SK-N-SH (cell line): ENCODE results near the gene MIPEP. TPM values are rescaled to one million over a fixed set of nuclear protein-coding genes. Genes with fewer than 3 reads are reported as not detected.

Source experiments
- CTCF ChIA-PET: fragments of 300-600, 350-600 bp; formaldehyde crosslinking; extraction: SDS; loops from one replicate; lab custom pipeline; 2021; lab: Yijun Ruan, JAX
- POLR2A ChIA-PET: fragments of 350-600 bp; sonication (Branson Sonifier 250); formaldehyde crosslinking; extraction: SDS; loops from one replicate; lab custom pipeline; 2020; ENCODE audit warnings: antibody characterized with exemption, inconsistent platforms; lab: Yijun Ruan, JAX
- DNase-seq: peaks from one replicate; pipeline ENCODE4 v3.0.0; 2012
- H2AFZ ChIP-seq: fragments of 200-600 bp; sonication (generic); 2 replicates; pipeline ENCODE4 v1.8.1; 2016; ENCODE audit warnings: antibody characterized with exemption, mild to moderate bottlenecking, low read depth
- H3F3A ChIP-seq: fragments of 200-600 bp; sonication (generic); replicated peaks from 2 replicates; pipeline ENCODE3; 2016; ENCODE audit warnings: antibody characterized with exemption, mild to moderate bottlenecking; ENCODE audit not compliant: insufficient read depth
- H3K27ac ChIP-seq, 2 experiments: fragments of 200-500 bp in 1 of 2; fragments of 200-600 bp in 1 of 2; sonication (Bioruptor generic) in 1 of 2; sonication (generic), shearing (Covaris generic) in 1 of 2; 2 replicates each; pipeline versions ENCODE4 v1.5.1 to v1.6.1; 2014 to 2016; ENCODE audit warnings: low read depth in 2 of 2, inconsistent platforms in 1 of 2, low read length in 1 of 2, mild to moderate bottlenecking in 1 of 2, mixed read lengths in 1 of 2
- H3K27me3 ChIP-seq: fragments of 200-600 bp; sonication (generic), shearing (Covaris generic); 2 replicates; pipeline ENCODE4 v1.6.1; 2016; ENCODE audit warnings: mixed run types; ENCODE audit not compliant: insufficient read depth
- H3K36me3 ChIP-seq, 2 experiments: fragments of 200-500 bp in 1 of 2; fragments of 200-600 bp in 1 of 2; sonication (Bioruptor generic) in 1 of 2; sonication (generic) in 1 of 2; replicated peaks in 1 of 2; 2 replicates each; pipeline versions ENCODE3 to v1.5.1; 2014 to 2016; ENCODE audit warnings: low read length in 1 of 2, mild to moderate bottlenecking in 1 of 2; ENCODE audit not compliant: insufficient read depth in 2 of 2, control insufficient read depth in 1 of 2
- H3K4me1 ChIP-seq, 2 experiments: fragments of 200-500 bp in 1 of 2; fragments of 200-600 bp in 1 of 2; sonication (Bioruptor generic) in 1 of 2; sonication (generic), shearing (Covaris generic) in 1 of 2; 2 replicates each; pipeline versions ENCODE4 v1.5.1 to v1.6.1; 2014 to 2016; ENCODE audit warnings: low read depth in 1 of 2, low read length in 1 of 2, mixed run types in 1 of 2; ENCODE audit not compliant: insufficient read depth in 2 of 2, control insufficient read depth in 1 of 2
- H3K4me2 ChIP-seq: fragments of 200-600 bp; sonication (generic), shearing (Covaris generic); 2 replicates; pipeline ENCODE4 v1.6.1; 2017; ENCODE audit warnings: mixed run types
- H3K4me3 ChIP-seq, 2 experiments: fragments of 200-500 bp in 1 of 2; fragments of 200-600 bp in 1 of 2; sonication (Bioruptor generic) in 1 of 2; sonication (generic), shearing (Covaris generic) in 1 of 2; 2 replicates each; pipeline versions ENCODE4 v1.5.1 to v1.8.1; 2014 to 2016; ENCODE audit warnings: low read depth in 2 of 2, inconsistent platforms in 1 of 2, low read length in 1 of 2, mild to moderate bottlenecking in 1 of 2, mixed read lengths in 1 of 2, moderate library complexity in 1 of 2
- H3K79me2 ChIP-seq: fragments of 200-600 bp; sonication (generic); 2 replicates; pipeline ENCODE4 v1.8.1; 2017; ENCODE audit warnings: mild to moderate bottlenecking; ENCODE audit not compliant: insufficient read depth
- H3K9ac ChIP-seq: fragments of 200-600 bp; sonication (generic); 2 replicates; pipeline ENCODE4 v1.6.1; 2017; ENCODE audit warnings: mixed run types
- H3K9me2 ChIP-seq: fragments of 200-600 bp; sonication (generic); 2 replicates; pipeline ENCODE4 v1.6.1; 2017; ENCODE audit warnings: mixed run types
- H3K9me3 ChIP-seq: fragments of 200-600 bp; sonication (generic); 2 replicates; pipeline ENCODE4 v1.6.1; 2017; ENCODE audit warnings: mixed run types, mild to moderate bottlenecking, moderate library complexity
- H4K20me1 ChIP-seq: fragments of 200-600 bp; sonication (generic); 2 replicates; pipeline ENCODE4 v1.6.1; 2017; ENCODE audit warnings: mild to moderate bottlenecking, mixed run types; ENCODE audit not compliant: insufficient read depth
- FOSL2 ChIP-seq: IDR thresholded peaks from 2 replicates; pipeline ENCODE4 v1.4.0; 2012; ENCODE audit warnings: low read depth, mild to moderate bottlenecking, moderate library complexity, borderline replicate concordance
- FOXJ3 ChIP-seq: sonication (generic); formaldehyde crosslinking; IDR thresholded peaks from 2 replicates; pipeline ENCODE4 v1.5.1; 2020; ENCODE audit warnings: mild to moderate bottlenecking, missing genetic modification reagents
- GABPA ChIP-seq: IDR thresholded peaks from 2 replicates; pipeline ENCODE4 v1.4.0; 2012; ENCODE audit warnings: low read depth, mild to moderate bottlenecking
- MAX ChIP-seq: IDR thresholded peaks from 2 replicates; pipeline ENCODE4 v1.4.0; 2012; ENCODE audit warnings: low read depth
- MEF2A ChIP-seq: IDR thresholded peaks from 2 replicates; pipeline ENCODE4 v1.4.0; 2012; ENCODE audit warnings: low read depth, borderline replicate concordance
- NFIC ChIP-seq: IDR thresholded peaks from 2 replicates; pipeline ENCODE4 v1.4.0; 2012; ENCODE audit warnings: borderline replicate concordance
- NRF1 ChIP-seq: IDR thresholded peaks from 2 replicates; pipeline ENCODE4 v1.6.1; 2012; ENCODE audit warnings: low read depth, mild to moderate bottlenecking, low read length
- POLR2AphosphoS5 ChIP-seq: IDR thresholded peaks from 2 replicates; pipeline ENCODE4 v1.6.1; 2012; ENCODE audit warnings: low read depth, low read length
- RXRA ChIP-seq: IDR thresholded peaks from 2 replicates; pipeline ENCODE4 v1.4.0; 2012; ENCODE audit warnings: low read depth, mild to moderate bottlenecking, borderline replicate concordance
- SIN3A ChIP-seq: IDR thresholded peaks from 2 replicates; pipeline ENCODE4 v1.6.1; 2012; ENCODE audit warnings: low read depth, mild to moderate bottlenecking, low read length, moderate library complexity, borderline replicate concordance
- SMC3 ChIP-seq: IDR thresholded peaks from 2 replicates; pipeline ENCODE4 v1.6.1; 2012; ENCODE audit warnings: low read depth, low read length, improper control_type of control experiment
- TCF12 ChIP-seq: IDR thresholded peaks from 2 replicates; pipeline ENCODE4 v1.4.0; 2012
- TEAD4 ChIP-seq: IDR thresholded peaks from 2 replicates; pipeline ENCODE4 v1.4.0; 2012; ENCODE audit warnings: mild to moderate bottlenecking, borderline replicate concordance; ENCODE audit not compliant: insufficient read depth
- YY1 ChIP-seq: IDR thresholded peaks from 2 replicates; pipeline ENCODE4 v1.4.0; 2012; ENCODE audit warnings: low read depth, mild to moderate bottlenecking
- WGBS: methylation state at CpG from one replicate; pipeline ENCODE4 v1.1.6; 2017; ENCODE audit warnings: low lambda C conversion rate; 5-methylcytosine and 5-hydroxymethylcytosine counted together
- polyA plus RNA-seq, 3 experiments: library from polyadenylated mRNA; depleted of rRNA; stranded (reverse); fragments of >200 nt; gene quantifications; 2 replicates each; pipeline ENCODE4 v1.2.3, GENCODE V29; 2012
- TF ChIP-seq, protein P1 (sequence below): fragments of 200-600 bp; sonication (generic); IDR thresholded peaks from 2 replicates; pipeline ENCODE4 v1.6.1; 2017; ENCODE audit warnings: antibody characterized with exemption, mild to moderate bottlenecking, moderate library complexity
- TF ChIP-seq, protein P2 (sequence below): fragments of 150-350 bp; IDR thresholded peaks from 2 replicates; pipeline ENCODE4 v1.6.1; 2017; ENCODE audit warnings: antibody characterized with exemption, low read length, low read depth, borderline replicate concordance
- TF ChIP-seq, protein P3 (sequence below): IDR thresholded peaks from 2 replicates; pipeline ENCODE4 v1.6.1; 2012; ENCODE audit warnings: mild to moderate bottlenecking, low read depth, low read length, moderate library complexity
- TF ChIP-seq, protein P4 (sequence below): IDR thresholded peaks from 2 replicates; pipeline ENCODE4; 2012

Gene MIPEP
- polyA plus RNA-seq, 1 of the 3 experiments (the other 2 are of a cell fraction): 12.7 TPM

- CTCF ChIA-PET: interaction anchor here (0.6 to 1.4 kb wide), 6 partner anchors 12 to 403 kb away, joined by 3 to 7 read pairs (median 4); partner anchors contain the start of gene MIPEP
- Histone ChIP-seq H4K20me1 (no peaks in the 10 kb centered on the region), H3K36me3 (peaks cover 0 to 7% of the 10 kb centered on the region in 2 experiments), H3K9ac (no peak overlapping the region), H3K9me2 (no peaks in the 10 kb centered on the region), H3K27me3 (no peaks in the 10 kb centered on the region), H3K79me2 (no peaks in the 10 kb centered on the region), H2AFZ (no peak overlapping the region), H3K4me1 (peaks cover 2 to 6% of the 10 kb centered on the region in 2 experiments; a peak in 1 of 4 replicates), H3K9me3 (no peaks in the 10 kb centered on the region), H3K27ac (no peak overlapping the region)
- 97% methylated on average over 11 of the region's 12 CpGs for WGBS
- POLR2A ChIA-PET: no interaction called here
- TF ChIP-seq, protein P1, sequence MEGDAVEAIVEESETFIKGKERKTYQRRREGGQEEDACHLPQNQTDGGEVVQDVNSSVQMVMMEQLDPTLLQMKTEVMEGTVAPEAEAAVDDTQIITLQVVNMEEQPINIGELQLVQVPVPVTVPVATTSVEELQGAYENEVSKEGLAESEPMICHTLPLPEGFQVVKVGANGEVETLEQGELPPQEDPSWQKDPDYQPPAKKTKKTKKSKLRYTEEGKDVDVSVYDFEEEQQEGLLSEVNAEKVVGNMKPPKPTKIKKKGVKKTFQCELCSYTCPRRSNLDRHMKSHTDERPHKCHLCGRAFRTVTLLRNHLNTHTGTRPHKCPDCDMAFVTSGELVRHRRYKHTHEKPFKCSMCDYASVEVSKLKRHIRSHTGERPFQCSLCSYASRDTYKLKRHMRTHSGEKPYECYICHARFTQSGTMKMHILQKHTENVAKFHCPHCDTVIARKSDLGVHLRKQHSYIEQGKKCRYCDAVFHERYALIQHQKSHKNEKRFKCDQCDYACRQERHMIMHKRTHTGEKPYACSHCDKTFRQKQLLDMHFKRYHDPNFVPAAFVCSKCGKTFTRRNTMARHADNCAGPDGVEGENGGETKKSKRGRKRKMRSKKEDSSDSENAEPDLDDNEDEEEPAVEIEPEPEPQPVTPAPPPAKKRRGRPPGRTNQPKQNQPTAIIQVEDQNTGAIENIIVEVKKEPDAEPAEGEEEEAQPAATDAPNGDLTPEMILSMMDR: 0 out of 2 replicates have a peak, but pooled peaks have one; percentile 16
- no peak for TF ChIP-seq TCF12
- TF ChIP-seq, all 33 proteins: peak for 1
- H3K4me2 ChIP-seq: no peak overlapping the region
- no peak for DNase-seq
- H3F3A ChIP-seq: peaks cover 13% of the 10 kb centered on the region
- no peak overlapping the region for H3K4me3 ChIP-seq
These were observed 18.7 kb downstream of the MIPEP start for GRCh38 chr13:23870356-23871140.

GRCh38 chr13:23868521-23868920 lies 20.7 kb downstream of the MIPEP start:
- TF ChIP-seq TCF12 (no peak), SIN3A (no peak), NRF1 (no peak), MEF2A (no peak), MAX (no peak), RXRA (no peak), YY1 (no peak), GABPA (no peak), FOXJ3 (CRISPR knock-in tag) (no peak), TEAD4 (no peak), FOSL2 (no peak), POLR2AphosphoS5 (no peak), NFIC (no peak), SMC3 (no peak)
- TF ChIP-seq, protein P2, sequence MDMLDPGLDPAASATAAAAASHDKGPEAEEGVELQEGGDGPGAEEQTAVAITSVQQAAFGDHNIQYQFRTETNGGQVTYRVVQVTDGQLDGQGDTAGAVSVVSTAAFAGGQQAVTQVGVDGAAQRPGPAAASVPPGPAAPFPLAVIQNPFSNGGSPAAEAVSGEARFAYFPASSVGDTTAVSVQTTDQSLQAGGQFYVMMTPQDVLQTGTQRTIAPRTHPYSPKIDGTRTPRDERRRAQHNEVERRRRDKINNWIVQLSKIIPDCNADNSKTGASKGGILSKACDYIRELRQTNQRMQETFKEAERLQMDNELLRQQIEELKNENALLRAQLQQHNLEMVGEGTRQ: no peak
- TF ChIP-seq, protein P3, sequence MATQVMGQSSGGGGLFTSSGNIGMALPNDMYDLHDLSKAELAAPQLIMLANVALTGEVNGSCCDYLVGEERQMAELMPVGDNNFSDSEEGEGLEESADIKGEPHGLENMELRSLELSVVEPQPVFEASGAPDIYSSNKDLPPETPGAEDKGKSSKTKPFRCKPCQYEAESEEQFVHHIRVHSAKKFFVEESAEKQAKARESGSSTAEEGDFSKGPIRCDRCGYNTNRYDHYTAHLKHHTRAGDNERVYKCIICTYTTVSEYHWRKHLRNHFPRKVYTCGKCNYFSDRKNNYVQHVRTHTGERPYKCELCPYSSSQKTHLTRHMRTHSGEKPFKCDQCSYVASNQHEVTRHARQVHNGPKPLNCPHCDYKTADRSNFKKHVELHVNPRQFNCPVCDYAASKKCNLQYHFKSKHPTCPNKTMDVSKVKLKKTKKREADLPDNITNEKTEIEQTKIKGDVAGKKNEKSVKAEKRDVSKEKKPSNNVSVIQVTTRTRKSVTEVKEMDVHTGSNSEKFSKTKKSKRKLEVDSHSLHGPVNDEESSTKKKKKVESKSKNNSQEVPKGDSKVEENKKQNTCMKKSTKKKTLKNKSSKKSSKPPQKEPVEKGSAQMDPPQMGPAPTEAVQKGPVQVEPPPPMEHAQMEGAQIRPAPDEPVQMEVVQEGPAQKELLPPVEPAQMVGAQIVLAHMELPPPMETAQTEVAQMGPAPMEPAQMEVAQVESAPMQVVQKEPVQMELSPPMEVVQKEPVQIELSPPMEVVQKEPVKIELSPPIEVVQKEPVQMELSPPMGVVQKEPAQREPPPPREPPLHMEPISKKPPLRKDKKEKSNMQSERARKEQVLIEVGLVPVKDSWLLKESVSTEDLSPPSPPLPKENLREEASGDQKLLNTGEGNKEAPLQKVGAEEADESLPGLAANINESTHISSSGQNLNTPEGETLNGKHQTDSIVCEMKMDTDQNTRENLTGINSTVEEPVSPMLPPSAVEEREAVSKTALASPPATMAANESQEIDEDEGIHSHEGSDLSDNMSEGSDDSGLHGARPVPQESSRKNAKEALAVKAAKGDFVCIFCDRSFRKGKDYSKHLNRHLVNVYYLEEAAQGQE: no peak
- TF ChIP-seq, protein P4, sequence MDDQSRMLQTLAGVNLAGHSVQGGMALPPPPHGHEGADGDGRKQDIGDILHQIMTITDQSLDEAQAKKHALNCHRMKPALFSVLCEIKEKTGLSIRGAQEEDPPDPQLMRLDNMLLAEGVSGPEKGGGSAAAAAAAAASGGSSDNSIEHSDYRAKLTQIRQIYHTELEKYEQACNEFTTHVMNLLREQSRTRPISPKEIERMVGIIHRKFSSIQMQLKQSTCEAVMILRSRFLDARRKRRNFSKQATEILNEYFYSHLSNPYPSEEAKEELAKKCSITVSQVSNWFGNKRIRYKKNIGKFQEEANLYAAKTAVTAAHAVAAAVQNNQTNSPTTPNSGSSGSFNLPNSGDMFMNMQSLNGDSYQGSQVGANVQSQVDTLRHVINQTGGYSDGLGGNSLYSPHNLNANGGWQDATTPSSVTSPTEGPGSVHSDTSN: no peak
- no peak for DNase-seq
- Histone ChIP-seq H3K9me3 (no peaks in the 10 kb centered on the region), H3K4me3 (no peak overlapping the region), H3K36me3 (peaks cover 0 to 2% of the 10 kb centered on the region in 2 experiments), H3K9ac (no peak overlapping the region), H3K27ac (no peak overlapping the region), H3K9me2 (no peaks in the 10 kb centered on the region), H3K4me2 (no peak overlapping the region), H2AFZ (no peak overlapping the region), H3K27me3 (no peaks in the 10 kb centered on the region), H4K20me1 (no peaks in the 10 kb centered on the region), H3K79me2 (no peaks in the 10 kb centered on the region), H3K4me1 (peaks cover 2 to 6% of the 10 kb centered on the region in 2 experiments; a peak in 1 of 4 replicates), H3F3A (peaks cover 11% of the 10 kb centered on the region)
- CTCF ChIA-PET: interaction anchor here (0.8 to 2.3 kb wide), 7 partner anchors 16 to 402 kb away, joined by 3 to 10 read pairs (median 4); partner anchors contain the start of gene MIPEP
- POLR2A ChIA-PET: interaction anchor here (0.7 kb wide), 1 partner anchor 10 kb away, joined by 3 read pairs; no protein-coding TSS in a partner anchor
- 57% methylated on average over 5 of the region's 5 CpGs for WGBS
